ENCODE data around the gene CCDC180.
"Not testable (repeated sequence)": the region's sequence is repeated elsewhere in the genome, so short reads cannot be mapped to it uniquely, and the experiment has no call there.

CCDC180 gene

DNA sequence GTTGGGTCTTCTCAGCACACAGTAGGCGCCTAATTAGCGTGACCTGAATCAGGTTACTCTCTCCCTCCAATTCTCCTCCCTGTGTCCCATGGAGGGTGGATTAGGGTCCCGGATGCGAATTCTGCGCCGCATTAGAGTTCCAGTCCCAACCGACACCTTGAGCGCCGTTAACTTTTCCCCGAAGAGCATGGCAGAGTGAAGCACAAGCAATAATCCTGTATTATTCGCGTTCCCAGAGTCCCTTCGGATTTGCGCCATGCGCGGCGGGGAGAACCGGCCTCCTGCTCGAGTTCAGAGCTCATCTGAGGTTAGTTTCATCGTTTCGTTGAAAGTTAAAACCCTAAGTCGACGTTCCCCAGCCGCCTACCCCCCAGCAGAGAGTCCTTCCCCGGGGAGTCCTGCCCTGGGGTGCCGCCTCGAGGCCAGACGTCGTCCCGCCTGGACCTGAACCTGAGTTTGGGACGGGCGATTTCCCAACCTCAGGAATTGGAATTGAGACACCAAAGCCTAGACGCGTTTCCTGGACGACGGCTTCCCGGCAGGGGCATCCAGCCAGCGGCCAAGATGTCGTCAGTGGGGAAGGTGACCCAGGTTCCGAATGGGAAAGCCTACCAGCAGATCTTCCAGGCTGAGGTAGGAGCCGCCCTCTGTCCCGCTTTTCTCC is at the start of gene CCDC180:
CCDC180 (plus strand) TSS at position 160 of the 664 bp plus-strand sequence; CDS start at position 565, 405 bp downstream.
- DNase-seq, result no peak

DNA sequence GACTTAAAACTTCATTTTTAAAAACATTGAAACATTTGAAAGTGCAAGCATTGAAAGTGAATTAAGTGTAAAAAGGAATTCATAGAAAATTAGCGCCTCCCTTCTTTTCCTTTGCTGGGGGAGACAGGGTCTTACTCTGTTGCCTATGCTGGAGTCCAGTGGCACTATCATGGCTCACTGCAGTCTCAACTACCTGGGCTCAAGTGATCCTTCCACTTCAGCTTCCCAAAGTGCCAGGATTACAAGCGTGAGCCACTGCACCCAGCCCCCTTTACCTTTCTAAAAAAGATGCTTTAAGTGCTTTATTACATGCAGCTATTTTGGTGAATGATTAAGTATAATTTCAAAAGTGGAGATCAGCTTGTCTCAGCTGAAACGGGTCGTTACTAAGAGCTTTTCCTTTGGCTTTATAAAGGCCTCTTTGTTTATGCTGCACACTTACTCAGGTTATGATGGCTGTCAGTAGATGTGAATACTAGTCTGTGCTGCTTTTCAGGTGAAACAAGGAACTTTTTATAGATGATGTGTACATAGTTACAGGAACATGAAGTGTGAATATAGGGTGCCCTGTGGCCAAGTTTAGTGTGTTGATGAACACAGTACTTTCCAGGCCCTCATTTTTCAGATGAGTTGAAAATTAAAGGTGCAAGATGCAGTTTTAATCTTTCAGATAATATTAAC is 47.5 kb upstream of the CCDC180 start:
- DNase-seq, result not testable (repeated sequence)

DNA sequence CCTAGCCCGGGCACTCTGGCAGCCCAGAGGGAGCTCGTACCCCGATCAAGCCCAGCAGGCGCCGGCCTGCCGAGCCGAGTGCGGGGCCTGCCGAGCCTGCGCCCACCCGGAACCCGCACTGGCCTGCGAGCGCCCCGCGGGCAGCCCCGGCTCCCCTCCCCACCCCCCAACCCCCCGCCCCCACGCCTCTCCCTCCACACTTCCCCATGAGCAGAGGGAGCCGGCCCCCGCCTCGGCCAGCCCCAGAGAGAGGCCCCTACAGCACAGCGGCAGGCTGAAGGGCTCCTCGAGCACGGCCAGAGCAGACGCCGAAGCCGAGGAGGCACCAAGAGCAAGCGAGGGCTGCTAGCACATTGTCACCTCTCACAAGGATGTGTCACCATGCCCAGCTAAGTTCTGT is 36.2 kb upstream of the CCDC180 start:
- DNase-seq, result no peak

DNA sequence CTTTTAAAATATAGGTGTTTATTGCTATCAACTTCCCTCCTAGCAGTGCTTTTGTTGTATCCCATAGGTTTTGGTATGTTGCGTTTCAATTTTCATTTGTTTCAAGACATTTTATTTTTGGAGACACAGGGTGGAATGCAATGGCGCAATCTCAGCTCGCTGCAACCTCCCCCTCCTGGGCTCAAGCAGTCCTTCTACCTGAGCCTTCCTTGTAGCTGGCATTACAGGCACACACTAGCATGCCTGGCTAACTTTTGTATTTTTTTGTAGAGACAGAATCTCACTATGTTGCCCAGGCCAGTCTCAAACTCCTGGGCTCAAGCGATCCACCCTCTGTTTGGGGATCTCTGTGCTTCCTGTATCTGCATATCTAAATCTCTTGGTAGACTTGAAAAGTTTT is 35.4 kb upstream of the CCDC180 start:
- DNase-seq, result no peak

DNA sequence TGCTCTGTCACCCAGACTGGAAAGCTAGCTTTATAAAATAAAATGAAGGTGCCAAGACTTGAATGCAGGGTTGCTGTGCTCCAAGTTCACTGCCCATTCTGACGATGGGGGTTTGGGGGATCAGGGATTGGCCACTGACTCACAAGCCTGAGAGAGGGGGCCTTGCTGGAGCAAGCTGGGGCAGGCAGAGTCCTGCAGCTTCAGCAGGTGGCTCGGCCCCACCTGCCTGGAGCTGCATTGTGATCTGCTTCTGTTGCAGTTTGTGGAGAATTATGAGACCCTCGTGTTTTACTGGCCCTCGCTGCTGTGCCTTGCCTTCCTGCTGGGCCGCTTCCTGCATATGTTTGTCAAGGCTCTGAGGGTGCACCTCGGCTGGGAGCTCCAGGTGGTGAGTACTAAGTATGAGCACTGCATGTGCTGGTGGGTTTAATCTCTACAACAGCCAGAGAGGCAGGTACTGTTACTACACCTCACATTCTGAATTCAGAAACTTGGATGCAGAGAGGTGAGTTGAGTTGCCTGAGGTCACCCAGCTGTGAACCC is 31.1 kb upstream of the CCDC180 start:
- DNase-seq, result no peak

DNA sequence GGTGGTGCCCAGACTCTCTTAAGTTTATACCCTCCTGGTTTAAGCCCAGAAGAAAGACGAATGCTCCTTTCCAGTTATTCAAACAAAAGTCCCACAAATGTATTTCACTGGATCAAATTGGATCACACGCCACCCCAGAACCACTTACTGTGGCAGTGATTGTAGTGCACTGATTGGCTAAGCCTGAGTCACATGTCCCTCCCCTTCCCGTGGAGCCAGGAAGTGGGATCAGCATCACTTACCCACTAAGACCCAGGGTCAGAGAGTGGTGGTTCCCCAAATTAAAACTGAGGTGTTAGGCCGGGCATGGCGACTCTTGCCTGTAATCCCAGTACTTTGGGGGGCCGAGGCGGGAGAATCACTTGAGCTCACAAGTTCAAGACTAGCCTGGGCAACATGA is 29.5 kb upstream of the CCDC180 start:
- no peak for DNase-seq

DNA sequence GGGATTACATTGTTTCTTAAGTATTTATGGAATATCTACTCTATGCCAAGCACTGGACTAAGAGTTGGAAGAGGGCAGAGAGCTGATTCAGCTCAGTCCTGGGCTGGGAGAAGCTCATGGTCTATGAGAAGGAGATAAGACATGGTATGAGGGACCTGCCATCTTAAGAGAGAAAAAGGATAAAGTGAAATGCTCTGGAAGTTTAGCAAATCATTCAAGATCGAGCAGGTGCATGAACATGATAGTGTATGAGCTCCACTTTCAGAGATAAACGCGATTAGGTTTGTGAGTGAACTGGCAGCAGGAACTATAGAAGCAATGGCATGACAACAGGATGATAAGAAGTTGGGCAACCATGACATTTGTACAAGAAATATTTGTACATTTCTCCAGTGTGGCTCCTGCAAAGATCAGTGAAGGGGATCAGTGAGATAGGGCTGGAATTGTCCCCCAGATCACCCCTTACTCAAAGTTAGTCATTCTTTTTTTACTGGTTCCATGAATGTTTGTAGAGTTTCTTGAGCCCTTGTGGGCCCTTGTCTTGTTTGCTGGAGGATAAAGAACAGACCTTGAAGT is 26.6 kb upstream of the CCDC180 start:
- DNase-seq, result no peak

- DNase-seq, result no peak
Measured at GRCh38 chr9:97283768-97284167, 23.7 kb upstream of the CCDC180 start.

DNA sequence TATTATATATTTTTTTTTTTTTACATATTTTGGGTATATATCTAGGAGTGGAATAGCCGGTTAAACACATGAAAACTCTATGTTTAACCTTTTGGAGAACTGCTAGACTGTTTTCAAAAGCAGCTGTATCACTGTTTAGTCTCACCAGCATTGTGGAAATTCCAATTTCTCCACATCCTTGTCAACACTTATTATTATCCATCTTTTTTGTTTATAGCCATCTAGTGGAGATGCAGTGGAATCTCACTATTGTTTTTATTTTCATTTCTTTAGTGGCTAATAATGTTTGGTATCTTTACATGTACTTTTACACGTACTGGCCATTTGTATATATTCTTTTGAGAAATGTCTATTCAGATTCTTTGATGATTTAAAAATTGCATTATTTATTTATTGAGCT is 22.7 kb upstream of the CCDC180 start:
- DNase-seq, result no peak

DNA sequence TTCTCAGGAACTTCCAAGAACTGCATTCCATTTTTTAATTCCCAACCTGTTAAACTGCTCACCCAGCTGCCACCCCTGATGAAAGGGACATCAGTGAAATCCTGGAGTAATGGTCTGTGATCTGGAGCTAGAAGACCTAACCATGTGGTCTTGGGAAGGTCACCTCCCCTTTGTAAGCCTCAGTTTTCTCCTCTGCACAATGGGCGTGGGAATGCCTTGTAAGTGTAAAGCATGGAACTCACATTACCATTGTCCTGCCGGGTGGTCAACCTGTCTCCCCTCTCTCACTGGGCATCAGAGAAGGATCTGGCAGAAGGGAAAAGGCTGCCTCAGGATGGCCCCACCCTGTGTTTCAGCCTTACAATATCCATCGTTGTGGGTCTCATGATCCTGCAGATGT is 15.3 kb upstream of the CCDC180 start:
- DNase-seq, result no peak

DNA sequence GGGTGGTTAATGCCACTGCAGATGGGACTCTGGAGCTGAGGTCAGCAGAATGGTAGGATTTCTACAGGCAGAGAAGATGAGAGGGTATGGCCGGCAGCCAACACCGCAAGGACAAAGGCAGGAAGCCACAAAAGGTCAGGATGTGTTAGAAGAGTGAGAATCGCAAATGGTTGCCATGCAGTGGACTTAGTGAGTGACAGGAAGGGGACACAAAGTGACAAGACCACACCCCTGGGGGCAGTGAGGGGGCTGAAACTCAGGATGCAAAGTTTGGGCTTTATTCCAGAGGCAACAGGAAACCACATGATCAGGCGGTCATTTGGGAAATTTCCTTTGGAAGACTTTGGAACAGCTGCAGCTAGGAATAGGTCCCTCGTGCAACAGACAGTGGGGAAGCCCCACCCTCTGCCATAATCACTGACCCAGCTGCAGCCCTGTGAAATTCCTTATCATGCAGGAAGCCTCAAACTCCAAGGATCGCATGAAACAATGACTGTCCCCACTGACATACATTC is 14.2 kb upstream of the CCDC180 start:
- DNase-seq, result no peak

GRCh38 chr9:97293818-97294217 is 13.6 kb upstream of the CCDC180 start:
- DNase-seq, result no peak

DNA sequence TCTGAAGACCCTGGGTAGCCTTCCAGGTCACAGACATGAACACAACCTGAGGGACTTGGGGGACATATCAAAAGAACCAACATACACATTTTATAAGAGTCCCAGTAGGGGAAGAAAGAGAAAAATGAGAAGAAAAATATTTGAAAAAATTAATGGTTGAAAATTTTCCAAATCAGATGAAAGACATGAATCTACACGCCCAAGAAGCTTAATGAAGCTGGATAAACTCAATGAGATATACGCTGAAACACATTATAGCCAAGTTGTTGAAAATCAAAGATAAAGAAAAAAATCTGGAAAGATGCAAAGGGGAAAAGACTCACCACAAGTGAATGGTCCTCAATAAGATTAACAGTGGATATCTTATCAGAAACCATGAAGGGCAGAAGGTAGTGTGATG is 9.6 kb upstream of the CCDC180 start:
- DNase-seq, result no peak

- no peak for DNase-seq
Measured at GRCh38 chr9:97299809-97300414, 7.5 kb upstream of the CCDC180 start.

- DNase-seq, result no peak
Measured at GRCh38 chr9:97300586-97300985, 6.9 kb upstream of the CCDC180 start.

GRCh38 chr9:97301974-97302373 is 5.5 kb upstream of the CCDC180 start:
- DNase-seq, result no peak

GRCh38 chr9:97304586-97304985 is 2.9 kb upstream of the CCDC180 start:
- no peak for DNase-seq

GRCh38 chr9:97305501-97306298 is 1.8 kb upstream of the CCDC180 start:
- no peak for DNase-seq

- DNase-seq, result no peak
Measured at GRCh38 chr9:97307091-97307490, 368 bp upstream of the CCDC180 start.

GRCh38 chr9:97309260-97309659 is 1.8 kb downstream of the CCDC180 start:
- DNase-seq, result no peak

DNA sequence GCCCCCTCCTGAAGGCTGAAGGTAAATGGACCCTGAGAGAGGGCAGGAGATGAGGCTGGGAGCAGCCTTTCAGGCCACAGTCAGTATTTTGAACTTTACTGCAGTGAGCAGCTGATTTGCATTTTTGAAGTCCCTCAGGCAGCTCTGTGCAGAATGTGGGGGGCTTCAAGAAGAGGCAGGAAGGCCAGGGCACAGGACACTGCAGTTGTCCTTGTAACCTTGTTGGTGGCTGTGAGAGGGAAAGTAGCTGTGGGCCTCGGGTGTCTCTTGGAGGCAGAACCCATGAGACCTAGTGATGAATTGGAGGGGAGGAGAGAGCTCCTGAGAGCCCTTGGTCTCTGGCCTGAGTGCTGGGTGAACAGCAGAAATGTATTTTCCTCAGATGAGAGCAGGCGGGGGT is 2.6 kb downstream of the CCDC180 start:
- DNase-seq, result no peak

GRCh38 chr9:97310896-97311295 is 3.4 kb downstream of the CCDC180 start:
- DNase-seq, result no peak
